B cell (primary cell): ENCODE data around the gene SMAP1.

Experiments used
- CTCF ChIP-seq: fragments of 200-600 bp; IDR thresholded peaks from one replicate; pipeline ENCODE4 v1.8.0; 2022; ENCODE audit warnings: antibody characterized with exemption, mild to moderate bottlenecking
- EZH2 ChIP-seq: IDR thresholded peaks from 2 replicates; pipeline ENCODE4 v1.6.1; 2012; ENCODE audit warnings: borderline replicate concordance, low read depth, mild to moderate bottlenecking, moderate library complexity, low read length; ENCODE audit not compliant: insufficient read depth, poor library complexity, severe bottlenecking

DNA sequence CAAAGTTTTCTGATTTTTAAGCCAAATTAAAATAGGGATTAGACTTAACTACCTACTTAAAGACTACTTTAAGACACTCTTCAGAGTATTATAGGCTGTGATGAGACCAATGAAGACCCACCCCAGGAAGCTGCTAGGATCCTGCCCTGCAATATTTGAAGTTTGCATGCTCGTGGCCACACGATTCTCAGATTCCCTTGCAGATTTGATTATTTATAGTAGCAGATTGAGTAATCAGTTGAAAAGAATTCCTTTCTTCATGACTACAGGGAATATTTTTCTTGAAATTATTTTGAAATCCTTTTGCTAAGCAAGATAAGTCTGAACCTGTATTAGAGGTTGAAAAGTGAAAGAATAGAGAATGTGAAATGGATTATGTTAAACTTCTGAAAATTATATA, 166.8 kb downstream of the SMAP1 start:
- TF ChIP-seq CTCF (no peak), EZH2 (no peak)
